Keratinocyte (primary cell): ENCODE data around the gene TFAP2E.

ENCODE experiments used
- CTCF ChIP-seq, 3 experiments: IDR thresholded peaks in 1 of 3; conservative IDR thresholded peaks in 1 of 3; optimal IDR thresholded peaks in 1 of 3; 2 replicates in 2 of 3; 3 replicates in 1 of 3; pipeline versions ENCODE3 to v1.5.1; 2011; ENCODE audit warnings: low read length in 3 of 3, mild to moderate bottlenecking in 3 of 3, moderate library complexity in 2 of 3, control low read depth in 1 of 3, inconsistent platforms in 1 of 3; ENCODE audit not compliant: insufficient read depth in 2 of 3; ENCODE audit errors: extremely low read depth in 1 of 3
- EZH2 ChIP-seq: IDR thresholded peaks from one replicate; pipeline ENCODE4 v1.6.1; 2012; ENCODE audit warnings: inconsistent platforms, mild to moderate bottlenecking, low read length, moderate library complexity

- TF ChIP-seq CTCF (optimal IDR thresholded peaks at IDR 0.05 in 1 of 3, IDR thresholded peaks at IDR 0.05 in 1 of 3, conservative IDR thresholded peaks at IDR 0.05 in 1 of 3; ENCODE audit: extremely low read depth in 1 of 3, insufficient read depth in 2 of 3, low read length in 3 of 3) (peak in 1 of 3 experiments; percentile 10), EZH2 (no peak)
Observed at GRCh38 chr1:35558374-35559316, 14.5 kb upstream of the TFAP2E start.
